Esophagus squamous epithelium (tissue), 4 donors: Measurements from ENCODE around the gene BAD.

Experiments used
- CTCF ChIP-seq, 6 experiments: fragments of 450-650 bp in 4 of 6; fragments of 200-600 bp in 2 of 6; sonication (generic) in 2 of 6; IDR thresholded peaks; one replicate each; pipeline ENCODE4 v1.5.1; 2016 to 2019; ENCODE audit warnings: antibody characterized with exemption in 6 of 6, mild to moderate bottlenecking in 4 of 6, moderate library complexity in 4 of 6
- POLR2A ChIP-seq, 4 donors: fragments of 450-650 bp; IDR thresholded peaks; one replicate each; pipeline ENCODE4 v1.6.1; 2017; ENCODE audit warnings: antibody characterized with exemption in 4 of 4, mild to moderate bottlenecking in 4 of 4, moderate library complexity in 3 of 4

- TF ChIP-seq CTCF (IDR thresholded peaks at IDR 0.05) (peak in 1 of 6 experiments; percentile 18), POLR2A (IDR thresholded peaks at IDR 0.05) (peak in 1 of 4 donors; percentile 49)
Measured at GRCh38 chr11:64305691-64306562, 21.5 kb upstream of the BAD start.
